GM12878 (cell line): ENCODE results near the gene NAV1. TPM values are rescaled to one million over a fixed set of nuclear protein-coding genes. Genes with fewer than 3 reads are reported as not detected.

ENCODE experiments used
- ATAC-seq: fragments of 200-7000 bp; cut with Tn5 transposase; 3 replicates; pipeline ENCODE4 v1.9.1; 2020; ENCODE audit warnings: mild to moderate bottlenecking, moderate library complexity
- BruUV-seq: library from RNA; stranded (reverse); fragments of 400-500 nt; replicated peaks from 2 replicates; lab custom pipeline; 2021; lab: Mats Ljungman, UMichigan
- CTCF ChIA-PET: fragments of 300-600 bp; sonication (Branson Sonifier 250); formaldehyde crosslinking; extraction: SDS; loops from one replicate; lab custom pipeline; 2021; ENCODE audit warnings: inconsistent platforms; lab: Yijun Ruan, JAX
- POLR2A ChIA-PET: fragments of 350-600 bp; formaldehyde crosslinking; extraction: SDS; loops from one replicate; lab custom pipeline; 2021; ENCODE audit warnings: inconsistent platforms; lab: Charles Lee
- RAD21 ChIA-PET: fragments of 300-600 bp; sonication (Branson Sonifier 250); formaldehyde crosslinking; loops from one replicate; lab custom pipeline; 2023; ENCODE audit warnings: antibody characterized with exemption; ENCODE audit not compliant: unreplicated experiment; lab: Charles Lee
- SMC1A ChIA-PET: fragments of 300-600 bp; sonication (Branson Sonifier 250); formaldehyde crosslinking; loops from one replicate; lab custom pipeline; 2023; ENCODE audit not compliant: unreplicated experiment, uncharacterized antibody; lab: Charles Lee
- DNase-seq: peaks from one replicate; pipeline ENCODE4 v3.0.0-alpha.2; 2011; ENCODE audit warnings: low read depth, low spot score
- FAIRE-seq: peaks from 3 replicates; lab custom pipeline; 2011; peaks lifted over from hg19 to GRCh38; lab: Jason Lieb, UNC
- H2AFZ ChIP-seq: 2 replicates; pipeline ENCODE4 v1.6.0; 2011; ENCODE audit warnings: low read depth, low read length, control low read depth; ENCODE audit not compliant: control insufficient read depth
- H3K27ac ChIP-seq: 2 replicates; pipeline ENCODE4 v1.5.1; 2011; ENCODE audit warnings: control low read depth; ENCODE audit not compliant: control insufficient read depth, insufficient read depth
- H3K27me3 ChIP-seq, 2 experiments: replicated peaks in 1 of 2; 2 replicates each; pipeline versions ENCODE4 v1.6.0 to v1.6.1; 2011; ENCODE audit warnings: low read length in 1 of 2; ENCODE audit not compliant: control insufficient read depth in 2 of 2, insufficient read depth in 2 of 2
- H3K36me3 ChIP-seq, 2 experiments: 2 replicates each; pipeline ENCODE4 v1.5.1; 2011; ENCODE audit warnings: low read length in 1 of 2; ENCODE audit not compliant: control insufficient read depth in 2 of 2, insufficient read depth in 2 of 2
- H3K4me1 ChIP-seq: 2 replicates; pipeline ENCODE4 v1.6.1; 2011; ENCODE audit warnings: mild to moderate bottlenecking, low read length, moderate library complexity, mixed read lengths; ENCODE audit not compliant: control insufficient read depth, insufficient read depth
- H3K4me2 ChIP-seq: 2 replicates; pipeline ENCODE4 v1.6.0; 2011; ENCODE audit warnings: control low read depth; ENCODE audit not compliant: control insufficient read depth, insufficient read depth
- H3K4me3 ChIP-seq: fragments of 200-600 bp; sonication (generic); 2 replicates; pipeline ENCODE4 v1.5.1; 2016
- H3K79me2 ChIP-seq: 2 replicates; pipeline ENCODE4 v1.6.0; 2011; ENCODE audit warnings: low read length; ENCODE audit not compliant: control insufficient read depth, insufficient read depth
- H3K9ac ChIP-seq: 2 replicates; pipeline ENCODE4 v1.8.0; 2011; ENCODE audit warnings: low read length, control low read depth, mixed read lengths; ENCODE audit not compliant: control insufficient read depth, insufficient read depth
- H3K9me3 ChIP-seq: replicated peaks from 3 replicates; pipeline ENCODE4 v1.5.1; 2011; ENCODE audit warnings: mild to moderate bottlenecking, low read length; ENCODE audit not compliant: control insufficient read depth, insufficient read depth
- H4K20me1 ChIP-seq: 2 replicates; pipeline ENCODE4 v1.6.0; 2011; ENCODE audit not compliant: control insufficient read depth, insufficient read depth
- ASH2L ChIP-seq: fragments of 300-600, 200-600 bp; sonication (generic); IDR thresholded peaks from 2 replicates; pipeline ENCODE4 v1.6.1; 2017; ENCODE audit warnings: low read depth, mild to moderate bottlenecking, borderline replicate concordance
- BRCA1 ChIP-seq: IDR thresholded peaks from 2 replicates; pipeline ENCODE4 v1.6.1; 2011; ENCODE audit warnings: low read depth, low read length, improper control_type of control experiment
- EZH2 ChIP-seq: IDR thresholded peaks from 2 replicates; pipeline ENCODE4 v1.6.1; 2012; ENCODE audit warnings: low read depth, mild to moderate bottlenecking, control low read depth, inconsistent platforms, low read length, borderline replicate concordance; ENCODE audit not compliant: control insufficient read depth
- HCFC1 ChIP-seq: fragments of 150-350 bp; IDR thresholded peaks from 2 replicates; pipeline ENCODE4 v1.6.1; 2014; ENCODE audit warnings: low read length
- POLR2AphosphoS5 ChIP-seq: IDR thresholded peaks from 2 replicates; pipeline ENCODE4 v1.6.1; 2011; ENCODE audit warnings: mild to moderate bottlenecking, low read length, inconsistent platforms
- SIX5 ChIP-seq: IDR thresholded peaks from 2 replicates; pipeline ENCODE4 v1.6.1; 2011; ENCODE audit warnings: mild to moderate bottlenecking, low read depth, low read length, moderate library complexity; ENCODE audit not compliant: severe bottlenecking
- SPI1 ChIP-seq: IDR thresholded peaks from 2 replicates; pipeline ENCODE4 v1.6.1; 2011; ENCODE audit warnings: low read depth, mild to moderate bottlenecking, low read length, moderate library complexity, borderline replicate concordance; ENCODE audit not compliant: insufficient read depth
- ZSCAN29 ChIP-seq: fragments of 450-650 bp; IDR thresholded peaks from 2 replicates; pipeline ENCODE4 v1.6.1; 2017; ENCODE audit warnings: mild to moderate bottlenecking, moderate library complexity
- WGBS: methylation state at CpG from one replicate; pipeline ENCODE4 v1.1.6; 2016; ENCODE audit warnings: low lambda C conversion rate; ENCODE audit not compliant: insufficient replicate concordance, insufficient coverage; ENCODE audit errors: missing lambda C conversion rate; 5-methylcytosine and 5-hydroxymethylcytosine counted together
- in situ Hi-C: fragments of 300-500 bp; cut with MboI; formaldehyde crosslinking; loops from 9 replicates; pipeline ENCODE4 v1.14.3; 2018; ENCODE audit warnings: mixed read lengths
- intact Hi-C: fragments of 100-400 bp; cut with micrococcal nuclease; formaldehyde crosslinking; loops from one replicate; pipeline ENCODE4 v1.14.2; 2022; ENCODE audit not compliant: unreplicated experiment
- polyA plus RNA-seq, 11 experiments: library from polyadenylated mRNA; depleted of rRNA in 4 of 11; unstranded in 6 of 11; stranded (reverse) in 5 of 11; fragments of >200 nt; fragmentation: Nextera tagmentation in 4 of 11; fragmentation: Illumina TruSeq in 1 of 11; extraction: Ambion mirVana in 4 of 11; extraction: Trizol in 1 of 11; gene quantifications; 1 replicate in 1 of 11; 2 replicates in 10 of 11; pipeline versions ENCODE4 v1.2.1 to v1.2.3, GENCODE V29; 2011 to 2016; ENCODE audit warnings: inconsistent platforms in 2 of 11, missing spikeins in 2 of 11, low read depth in 1 of 11
- total RNA-seq, 4 experiments: library from RNA; depleted of rRNA in 3 of 4; stranded (reverse); fragments of >200 nt in 3 of 4; fragmentation: Illumina TruSeq in 1 of 4; extraction: Trizol in 1 of 4; gene quantifications; 2 replicates each; pipeline versions ENCODE4 v1.2.1 to v1.2.3, GENCODE V29; 2013 to 2021
- TF ChIP-seq, protein P1 (sequence below): IDR thresholded peaks from 2 replicates; pipeline ENCODE4 v1.6.1; 2012; ENCODE audit warnings: low read depth, low read length, improper control_type of control experiment
- TF ChIP-seq, protein P2 (sequence below): IDR thresholded peaks from 2 replicates; pipeline ENCODE4 v1.6.1; 2012; ENCODE audit warnings: low read length, inconsistent platforms
- TF ChIP-seq, protein P3 (sequence below): fragments of 450-650 bp; IDR thresholded peaks from 2 replicates; pipeline ENCODE4 v1.6.1; 2017; ENCODE audit warnings: mild to moderate bottlenecking, moderate library complexity

The NAV1 gene
- total and polyA plus RNA-seq, 10 of the 15 experiments (the other 5 are each of a cell fraction or from before 2014, with no cell fraction given) = 0.04 to 1.3 (median 0.36) TPM

DNA sequence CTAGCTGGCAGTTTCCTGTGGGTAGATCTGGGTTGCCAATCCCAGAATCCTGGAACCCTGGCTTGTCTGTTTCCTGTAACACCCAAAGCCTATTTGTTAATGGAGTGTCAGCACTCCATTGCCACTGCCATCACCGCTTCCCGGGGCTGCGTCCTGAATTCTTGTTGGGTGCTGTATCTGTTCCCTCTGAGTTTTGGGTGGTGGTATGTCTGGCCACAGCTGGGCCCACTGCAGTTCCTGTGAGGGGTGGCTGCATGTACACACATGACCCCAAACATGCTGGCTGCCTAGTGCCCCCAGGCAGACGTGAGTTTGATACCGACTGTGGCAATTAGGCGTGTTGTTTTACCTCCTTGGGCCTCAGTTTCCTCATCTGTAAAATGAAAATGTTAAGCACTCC, 29.3 kb downstream of the NAV1 start:
- no TSS peak for BruUV-seq
- no peak overlapping the region for H3K4me3 ChIP-seq
- H4K20me1 ChIP-seq = no peaks in the 10 kb centered on the region
- POLR2A ChIA-PET = no interaction called here
- SMC1A ChIA-PET = no interaction called here
- no peak for ATAC-seq
- intact Hi-C loops = no loop called here
- no peaks in the 10 kb centered on the region; a peak in 2 of 4 replicates for H3K27me3 ChIP-seq
- RAD21 ChIA-PET = no interaction called here
- TF ChIP-seq EZH2 (no peak), SPI1 (no peak), ASH2L (no peak)
- in situ Hi-C loops = loop anchor here (10.0 kb wide), 1 partner anchor 217 kb away; no protein-coding TSS in a partner anchor
- no peaks in the 10 kb centered on the region for H3K79me2 ChIP-seq
- CTCF ChIA-PET = no interaction called here
- 21% methylated on average over 6 of the region's 6 CpGs for WGBS
- no peak for DNase-seq
- no peak overlapping the region for H2AFZ ChIP-seq
- H3K4me1 ChIP-seq = no peaks in the 10 kb centered on the region
- no peak for FAIRE-seq
- no peak overlapping the region for H3K27ac ChIP-seq
- H3K9ac ChIP-seq = no peak overlapping the region
- no peaks in the 10 kb centered on the region for H3K9me3 ChIP-seq
- H3K4me2 ChIP-seq = no peak overlapping the region
- no peaks in the 10 kb centered on the region for H3K36me3 ChIP-seq

GRCh38 chr1:201568859-201569294, 29.9 kb downstream of the NAV1 start:
- intact Hi-C loops (no loop called here), in situ Hi-C loops (loop anchor here (10.0 kb wide), 1 partner anchor 216 kb away; no protein-coding TSS in a partner anchor)
- H3K4me3 ChIP-seq = no peak overlapping the region
- CTCF ChIA-PET = no interaction called here
- no peaks in the 10 kb centered on the region for H3K9me3 ChIP-seq
- H4K20me1 ChIP-seq = no peaks in the 10 kb centered on the region
- no peak overlapping the region for H2AFZ ChIP-seq
- SMC1A ChIA-PET = no interaction called here
- FAIRE-seq = no peak
- H3K9ac ChIP-seq = no peak overlapping the region
- no peak overlapping the region for H3K4me2 ChIP-seq
- H3K27me3 ChIP-seq = no peaks in the 10 kb centered on the region; a peak in 2 of 4 replicates
- BruUV-seq = no TSS peak
- H3K27ac ChIP-seq = no peak overlapping the region
- H3K36me3 ChIP-seq = no peaks in the 10 kb centered on the region
- RAD21 ChIA-PET = no interaction called here
- no peak for DNase-seq
- no peaks in the 10 kb centered on the region for H3K79me2 ChIP-seq
- no peak for ATAC-seq
- POLR2A ChIA-PET = interaction anchor here (0.6 kb wide), 1 partner anchor 232 kb away, joined by 3 read pairs; no protein-coding TSS in a partner anchor
- 44% methylated on average over 4 of the region's 4 CpGs for WGBS
- no peaks in the 10 kb centered on the region for H3K4me1 ChIP-seq
- TF ChIP-seq BRCA1 = no peak
- TF ChIP-seq POLR2AphosphoS5 = no peak
- TF ChIP-seq, protein P1, sequence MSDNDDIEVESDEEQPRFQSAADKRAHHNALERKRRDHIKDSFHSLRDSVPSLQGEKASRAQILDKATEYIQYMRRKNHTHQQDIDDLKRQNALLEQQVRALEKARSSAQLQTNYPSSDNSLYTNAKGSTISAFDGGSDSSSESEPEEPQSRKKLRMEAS = no peak
- no peak for TF ChIP-seq HCFC1
- TF ChIP-seq, protein P2, sequence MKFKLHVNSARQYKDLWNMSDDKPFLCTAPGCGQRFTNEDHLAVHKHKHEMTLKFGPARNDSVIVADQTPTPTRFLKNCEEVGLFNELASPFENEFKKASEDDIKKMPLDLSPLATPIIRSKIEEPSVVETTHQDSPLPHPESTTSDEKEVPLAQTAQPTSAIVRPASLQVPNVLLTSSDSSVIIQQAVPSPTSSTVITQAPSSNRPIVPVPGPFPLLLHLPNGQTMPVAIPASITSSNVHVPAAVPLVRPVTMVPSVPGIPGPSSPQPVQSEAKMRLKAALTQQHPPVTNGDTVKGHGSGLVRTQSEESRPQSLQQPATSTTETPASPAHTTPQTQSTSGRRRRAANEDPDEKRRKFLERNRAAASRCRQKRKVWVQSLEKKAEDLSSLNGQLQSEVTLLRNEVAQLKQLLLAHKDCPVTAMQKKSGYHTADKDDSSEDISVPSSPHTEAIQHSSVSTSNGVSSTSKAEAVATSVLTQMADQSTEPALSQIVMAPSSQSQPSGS = no peak
- no peak for TF ChIP-seq SIX5
- TF ChIP-seq, protein P3, sequence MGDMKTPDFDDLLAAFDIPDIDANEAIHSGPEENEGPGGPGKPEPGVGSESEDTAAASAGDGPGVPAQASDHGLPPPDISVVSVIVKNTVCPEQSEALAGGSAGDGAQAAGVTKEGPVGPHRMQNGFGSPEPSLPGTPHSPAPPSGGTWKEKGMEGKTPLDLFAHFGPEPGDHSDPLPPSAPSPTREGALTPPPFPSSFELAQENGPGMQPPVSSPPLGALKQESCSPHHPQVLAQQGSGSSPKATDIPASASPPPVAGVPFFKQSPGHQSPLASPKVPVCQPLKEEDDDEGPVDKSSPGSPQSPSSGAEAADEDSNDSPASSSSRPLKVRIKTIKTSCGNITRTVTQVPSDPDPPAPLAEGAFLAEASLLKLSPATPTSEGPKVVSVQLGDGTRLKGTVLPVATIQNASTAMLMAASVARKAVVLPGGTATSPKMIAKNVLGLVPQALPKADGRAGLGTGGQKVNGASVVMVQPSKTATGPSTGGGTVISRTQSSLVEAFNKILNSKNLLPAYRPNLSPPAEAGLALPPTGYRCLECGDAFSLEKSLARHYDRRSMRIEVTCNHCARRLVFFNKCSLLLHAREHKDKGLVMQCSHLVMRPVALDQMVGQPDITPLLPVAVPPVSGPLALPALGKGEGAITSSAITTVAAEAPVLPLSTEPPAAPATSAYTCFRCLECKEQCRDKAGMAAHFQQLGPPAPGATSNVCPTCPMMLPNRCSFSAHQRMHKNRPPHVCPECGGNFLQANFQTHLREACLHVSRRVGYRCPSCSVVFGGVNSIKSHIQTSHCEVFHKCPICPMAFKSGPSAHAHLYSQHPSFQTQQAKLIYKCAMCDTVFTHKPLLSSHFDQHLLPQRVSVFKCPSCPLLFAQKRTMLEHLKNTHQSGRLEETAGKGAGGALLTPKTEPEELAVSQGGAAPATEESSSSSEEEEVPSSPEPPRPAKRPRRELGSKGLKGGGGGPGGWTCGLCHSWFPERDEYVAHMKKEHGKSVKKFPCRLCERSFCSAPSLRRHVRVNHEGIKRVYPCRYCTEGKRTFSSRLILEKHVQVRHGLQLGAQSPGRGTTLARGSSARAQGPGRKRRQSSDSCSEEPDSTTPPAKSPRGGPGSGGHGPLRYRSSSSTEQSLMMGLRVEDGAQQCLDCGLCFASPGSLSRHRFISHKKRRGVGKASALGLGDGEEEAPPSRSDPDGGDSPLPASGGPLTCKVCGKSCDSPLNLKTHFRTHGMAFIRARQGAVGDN = no peak
- no peak for TF ChIP-seq ZSCAN29
